Duodenal mucosa (tissue), 2 donors: ENCODE results near the gene UNC80.

ENCODE experiments used
- H3K27ac ChIP-seq: one replicate; pipeline ENCODE4 v1.7.0; 2013; ENCODE audit warnings: low read depth, low read length
- H3K27me3 ChIP-seq, 2 donors: one replicate each; pipeline ENCODE4 v1.7.0; 2013; ENCODE audit warnings: low read length in 2 of 2, control low read depth in 1 of 2; ENCODE audit not compliant: insufficient read depth in 2 of 2, control insufficient read depth in 1 of 2
- H3K36me3 ChIP-seq, 2 donors: one replicate each; pipeline ENCODE4 v1.7.0; 2013; ENCODE audit warnings: low read length in 2 of 2, control low read depth in 1 of 2; ENCODE audit not compliant: insufficient read depth in 2 of 2, control insufficient read depth in 1 of 2
- H3K4me1 ChIP-seq, 2 donors: one replicate each; pipeline ENCODE4 v1.7.0; 2013; ENCODE audit warnings: low read length in 2 of 2, control low read depth in 1 of 2; ENCODE audit not compliant: insufficient read depth in 2 of 2, control insufficient read depth in 1 of 2
- H3K4me3 ChIP-seq, 2 donors: one replicate each; pipeline ENCODE4 v1.7.0; 2013; ENCODE audit warnings: low read length in 2 of 2, low read depth in 1 of 2
- H3K9ac ChIP-seq, 2 donors: one replicate each; pipeline ENCODE4 v1.7.0; 2013; ENCODE audit warnings: low read length in 2 of 2, low read depth in 1 of 2
- H3K9me3 ChIP-seq, 2 donors: one replicate each; pipeline ENCODE4 v1.7.0; 2013; ENCODE audit warnings: low read length in 2 of 2, control low read depth in 1 of 2; ENCODE audit not compliant: control insufficient read depth in 1 of 2

Gene UNC80

GRCh38 chr2:209976698-209977385 lies 205.2 kb downstream of the UNC80 start:
- no peaks in the 10 kb centered on the region for H3K36me3 ChIP-seq
- no peak overlapping the region for H3K27ac ChIP-seq
- H3K4me3 ChIP-seq: no peak overlapping the region
- peaks cover 0 to 3% of the 10 kb centered on the region in 2 donors for H3K27me3 ChIP-seq
- no peaks in the 10 kb centered on the region for H3K4me1 ChIP-seq
- no peak overlapping the region for H3K9ac ChIP-seq
- no peaks in the 10 kb centered on the region for H3K9me3 ChIP-seq

GRCh38 chr2:209977386-209978239 lies 206.0 kb downstream of the UNC80 start:
- H3K36me3 ChIP-seq: no peaks in the 10 kb centered on the region
- no peak overlapping the region for H3K27ac ChIP-seq
- no peaks in the 10 kb centered on the region for H3K4me1 ChIP-seq
- no peak overlapping the region for H3K9ac ChIP-seq
- peaks cover 0 to 3% of the 10 kb centered on the region in 2 donors for H3K27me3 ChIP-seq
- no peaks in the 10 kb centered on the region for H3K9me3 ChIP-seq
- no peak overlapping the region for H3K4me3 ChIP-seq

DNA sequence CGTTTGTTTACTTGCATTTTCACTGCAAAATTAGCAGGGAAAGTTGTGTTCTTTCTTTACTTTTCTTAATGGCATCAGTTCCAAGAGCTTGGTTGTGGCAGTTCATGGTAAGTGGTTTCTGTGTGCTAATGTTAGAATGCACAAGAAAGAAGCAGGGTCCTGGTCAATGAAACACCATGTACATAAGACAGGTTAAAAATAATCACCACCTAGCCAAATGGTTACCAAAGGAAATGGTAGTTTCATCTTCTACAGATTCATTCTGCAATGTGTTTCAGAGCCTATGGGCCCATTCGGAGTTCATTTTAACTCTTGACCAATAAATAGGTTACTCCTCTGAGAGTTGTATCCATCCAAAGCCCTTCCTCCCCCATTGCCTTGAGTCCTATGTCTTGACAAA lies 212.7 kb downstream of the UNC80 start:
- H3K27ac ChIP-seq: no peak overlapping the region
- H3K4me1 ChIP-seq: no peaks in the 10 kb centered on the region
- H3K9ac ChIP-seq: no peak overlapping the region
- H3K27me3 ChIP-seq: no peaks in the 10 kb centered on the region
- H3K36me3 ChIP-seq: no peaks in the 10 kb centered on the region
- no peak overlapping the region for H3K4me3 ChIP-seq
- no peaks in the 10 kb centered on the region for H3K9me3 ChIP-seq

DNA sequence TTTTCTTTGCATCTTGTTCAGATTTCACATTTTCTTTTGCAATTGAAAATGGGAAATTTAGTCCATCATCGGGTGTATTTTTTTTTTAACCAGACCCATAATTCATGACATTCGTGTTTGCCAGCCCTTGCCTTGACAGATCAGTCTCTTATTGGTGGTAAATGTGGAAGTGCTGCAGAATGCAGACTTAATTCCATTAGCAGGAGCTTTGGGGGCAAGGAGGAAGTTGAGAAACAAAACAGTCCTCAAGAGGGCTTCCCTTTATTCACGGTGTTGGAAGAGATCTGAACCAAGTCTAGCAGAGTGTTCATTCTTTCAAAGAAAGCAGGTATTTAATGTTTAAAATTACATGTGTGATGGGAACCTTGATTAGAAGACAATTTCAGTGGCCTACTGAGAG lies 214.2 kb downstream of the UNC80 start:
- H3K9ac ChIP-seq: no peak overlapping the region
- H3K27me3 ChIP-seq: peaks cover 0 to 7% of the 10 kb centered on the region in 2 donors
- H3K27ac ChIP-seq: no peak overlapping the region
- H3K4me1 ChIP-seq: no peaks in the 10 kb centered on the region
- H3K4me3 ChIP-seq: no peak overlapping the region
- no peaks in the 10 kb centered on the region for H3K9me3 ChIP-seq
- no peaks in the 10 kb centered on the region for H3K36me3 ChIP-seq

DNA sequence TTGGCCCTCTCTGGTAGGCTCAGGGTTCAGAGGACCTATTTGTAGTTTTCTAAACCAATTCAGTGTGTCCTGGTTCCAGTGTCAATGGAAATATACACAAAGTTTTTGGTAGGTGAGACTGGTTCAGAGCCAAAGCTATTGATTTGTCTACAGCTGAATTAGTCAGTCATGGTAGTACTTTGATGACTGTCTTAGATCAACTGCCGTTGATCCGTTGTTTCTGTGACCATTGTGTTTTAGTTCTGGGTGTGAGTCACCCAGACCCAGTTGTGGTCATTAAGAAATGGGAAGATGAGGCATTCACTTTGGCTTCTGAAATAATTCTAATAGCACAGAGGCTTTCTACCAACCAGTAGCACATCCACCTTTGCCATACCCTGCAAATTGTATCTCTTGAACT lies 214.8 kb downstream of the UNC80 start:
- no peaks in the 10 kb centered on the region for H3K36me3 ChIP-seq
- H3K27me3 ChIP-seq: peaks cover 0 to 7% of the 10 kb centered on the region in 2 donors
- H3K9ac ChIP-seq: no peak overlapping the region
- H3K27ac ChIP-seq: no peak overlapping the region
- no peak overlapping the region for H3K4me3 ChIP-seq
- no peaks in the 10 kb centered on the region for H3K4me1 ChIP-seq
- no peaks in the 10 kb centered on the region for H3K9me3 ChIP-seq

GRCh38 chr2:209988010-209988409 lies 216.4 kb downstream of the UNC80 start:
- no peaks in the 10 kb centered on the region for H3K36me3 ChIP-seq
- H3K27me3 ChIP-seq: peaks cover 0 to 7% of the 10 kb centered on the region in 2 donors
- H3K27ac ChIP-seq: no peak overlapping the region
- H3K9ac ChIP-seq: no peak overlapping the region
- no peak overlapping the region for H3K4me3 ChIP-seq
- no peaks in the 10 kb centered on the region for H3K9me3 ChIP-seq
- no peaks in the 10 kb centered on the region for H3K4me1 ChIP-seq

- H3K27ac ChIP-seq: no peak overlapping the region
- no peaks in the 10 kb centered on the region for H3K4me1 ChIP-seq
- no peak overlapping the region for H3K9ac ChIP-seq
These were observed 219.2 kb downstream of the UNC80 start for GRCh38 chr2:209990838-209991237.

GRCh38 chr2:209993968-209994367 lies 222.3 kb downstream of the UNC80 start:
- Histone ChIP-seq H3K9ac (no peak overlapping the region), H3K27me3 (peaks cover 0 to 7% of the 10 kb centered on the region in 2 donors), H3K4me1 (no peaks in the 10 kb centered on the region), H3K27ac (no peak overlapping the region), H3K9me3 (no peaks in the 10 kb centered on the region), H3K4me3 (no peak overlapping the region), H3K36me3 (no peaks in the 10 kb centered on the region)

More at GRCh38 chr2:209990838-209991237, 219.2 kb downstream of the UNC80 start:
- Histone ChIP-seq H3K9me3 (no peaks in the 10 kb centered on the region), H3K4me3 (no peak overlapping the region), H3K27me3 (peaks cover 0 to 7% of the 10 kb centered on the region in 2 donors), H3K36me3 (no peaks in the 10 kb centered on the region)

DNA sequence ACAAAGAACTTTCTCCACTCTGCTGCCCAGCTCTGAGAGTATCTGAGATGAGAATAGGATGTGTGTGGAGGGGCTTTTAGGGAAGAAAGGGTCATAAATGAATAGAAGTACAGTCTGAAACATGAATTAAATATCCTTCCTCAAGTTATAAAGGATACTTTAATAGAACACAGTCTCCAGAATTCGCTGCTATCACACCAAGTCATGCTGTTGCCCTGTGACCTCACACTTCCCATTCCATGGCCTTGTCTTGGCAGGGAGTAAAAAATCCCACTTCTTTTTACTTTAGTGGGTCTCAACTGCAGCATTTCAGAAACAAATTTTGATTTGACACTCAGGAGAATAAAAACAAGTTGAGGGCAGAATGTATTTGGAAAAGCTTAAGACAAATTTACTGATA lies 227.0 kb downstream of the UNC80 start:
- H3K27me3 ChIP-seq: no peaks in the 10 kb centered on the region
- no peaks in the 10 kb centered on the region for H3K9me3 ChIP-seq
- no peaks in the 10 kb centered on the region for H3K36me3 ChIP-seq
- peaks cover 10 to 11% of the 10 kb centered on the region in 2 donors for H3K4me1 ChIP-seq
- H3K9ac ChIP-seq: no peak overlapping the region
- H3K4me3 ChIP-seq: no peak overlapping the region
- H3K27ac ChIP-seq: no peak overlapping the region
